ENCODE data around the gene PCSK7.
"Not testable (repeated sequence)": the region's sequence is repeated elsewhere in the genome, so short reads cannot be mapped to it uniquely, and the experiment has no call there.

The PCSK7 gene

GRCh38 chr11:117269856-117270255 lies 38.0 kb upstream of the PCSK7 start:
- no peak overlapping the region for H3K4me2 ChIP-seq (ENCODE audit: low read depth, low read length, poor library complexity, severe bottlenecking)

GRCh38 chr11:117265745-117266144 lies 33.9 kb upstream of the PCSK7 start:
- Histone ChIP-seq H3K27me3 (ENCODE audit: insufficient read depth, low read length, poor library complexity, severe bottlenecking) (no peaks in the 10 kb centered on the region), H3K4me3 (ENCODE audit: low read length, poor library complexity, severe bottlenecking) (no peak overlapping the region), H3K36me3 (ENCODE audit: insufficient read depth, low read length) (no peaks in the 10 kb centered on the region), H3K79me2 (ENCODE audit: insufficient read depth, low read length) (no peaks in the 10 kb centered on the region), H3K4me1 (ENCODE audit: insufficient read depth, low read length, poor library complexity, severe bottlenecking) (no peaks in the 10 kb centered on the region), H3F3A (ENCODE audit: low read depth) (no peaks in the 10 kb centered on the region), H2AFZ (ENCODE audit: low read length) (no peak overlapping the region), H3K9me3 (ENCODE audit: insufficient read depth, low read depth, low read length) (no peaks in the 10 kb centered on the region), H3K9me2 (replicated peaks; ENCODE audit: low read depth, low read length) (no peaks in the 10 kb centered on the region), H3K9ac (ENCODE audit: low read depth, low read length, poor library complexity, severe bottlenecking) (no peak overlapping the region), H3K4me2 (ENCODE audit: low read depth, low read length, poor library complexity, severe bottlenecking) (no peak overlapping the region), H4K20me1 (ENCODE audit: insufficient read depth, low read length, poor library complexity, severe bottlenecking) (no peaks in the 10 kb centered on the region)
- TF ChIP-seq EZH2phosphoT487 (IDR thresholded peaks at IDR 0.05; ENCODE audit: borderline replicate concordance), result no peak
- TF ChIP-seq, protein P1, sequence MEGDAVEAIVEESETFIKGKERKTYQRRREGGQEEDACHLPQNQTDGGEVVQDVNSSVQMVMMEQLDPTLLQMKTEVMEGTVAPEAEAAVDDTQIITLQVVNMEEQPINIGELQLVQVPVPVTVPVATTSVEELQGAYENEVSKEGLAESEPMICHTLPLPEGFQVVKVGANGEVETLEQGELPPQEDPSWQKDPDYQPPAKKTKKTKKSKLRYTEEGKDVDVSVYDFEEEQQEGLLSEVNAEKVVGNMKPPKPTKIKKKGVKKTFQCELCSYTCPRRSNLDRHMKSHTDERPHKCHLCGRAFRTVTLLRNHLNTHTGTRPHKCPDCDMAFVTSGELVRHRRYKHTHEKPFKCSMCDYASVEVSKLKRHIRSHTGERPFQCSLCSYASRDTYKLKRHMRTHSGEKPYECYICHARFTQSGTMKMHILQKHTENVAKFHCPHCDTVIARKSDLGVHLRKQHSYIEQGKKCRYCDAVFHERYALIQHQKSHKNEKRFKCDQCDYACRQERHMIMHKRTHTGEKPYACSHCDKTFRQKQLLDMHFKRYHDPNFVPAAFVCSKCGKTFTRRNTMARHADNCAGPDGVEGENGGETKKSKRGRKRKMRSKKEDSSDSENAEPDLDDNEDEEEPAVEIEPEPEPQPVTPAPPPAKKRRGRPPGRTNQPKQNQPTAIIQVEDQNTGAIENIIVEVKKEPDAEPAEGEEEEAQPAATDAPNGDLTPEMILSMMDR (conservative IDR thresholded peaks at IDR 0.05; ENCODE audit: low read length), result no peak

More at GRCh38 chr11:117269856-117270255, 38.0 kb upstream of the PCSK7 start:
- no peaks in the 10 kb centered on the region for H3K27me3 ChIP-seq (ENCODE audit: insufficient read depth, low read length, poor library complexity, severe bottlenecking)
- H3K9ac ChIP-seq (ENCODE audit: low read depth, low read length, poor library complexity, severe bottlenecking), result no peak overlapping the region
- no peaks in the 10 kb centered on the region for H3K9me2 ChIP-seq (replicated peaks; ENCODE audit: low read depth, low read length)
- no peak overlapping the region for H2AFZ ChIP-seq (ENCODE audit: low read length)
- no peaks in the 10 kb centered on the region for H3K79me2 ChIP-seq (ENCODE audit: insufficient read depth, low read length)
- H3K4me1 ChIP-seq (ENCODE audit: insufficient read depth, low read length, poor library complexity, severe bottlenecking), result no peaks in the 10 kb centered on the region
- H3K4me3 ChIP-seq (ENCODE audit: low read length, poor library complexity, severe bottlenecking), result no peak overlapping the region
- H3K36me3 ChIP-seq (ENCODE audit: insufficient read depth, low read length), result no peaks in the 10 kb centered on the region
- no peaks in the 10 kb centered on the region for H3F3A ChIP-seq (ENCODE audit: low read depth)
- H3K9me3 ChIP-seq (ENCODE audit: insufficient read depth, low read depth, low read length), result no peaks in the 10 kb centered on the region
- TF ChIP-seq EZH2phosphoT487 (IDR thresholded peaks at IDR 0.05; ENCODE audit: borderline replicate concordance), result no peak
- TF ChIP-seq, protein P1 (conservative IDR thresholded peaks at IDR 0.05; ENCODE audit: low read length), result no peak
- no peaks in the 10 kb centered on the region for H4K20me1 ChIP-seq (ENCODE audit: insufficient read depth, low read length, poor library complexity, severe bottlenecking)

GRCh38 chr11:117264624-117265323 lies 32.9 kb upstream of the PCSK7 start:
- not testable (repeated sequence) for H3K4me3 ChIP-seq (ENCODE audit: low read length, poor library complexity, severe bottlenecking); H3K4me2 ChIP-seq (ENCODE audit: low read depth, low read length, poor library complexity, severe bottlenecking); H3K9me2 ChIP-seq (replicated peaks; ENCODE audit: low read depth, low read length); H3F3A ChIP-seq (ENCODE audit: low read depth); H3K9me3 ChIP-seq (ENCODE audit: insufficient read depth, low read depth, low read length); H3K4me1 ChIP-seq (ENCODE audit: insufficient read depth, low read length, poor library complexity, severe bottlenecking); H3K79me2 ChIP-seq (ENCODE audit: insufficient read depth, low read length); H2AFZ ChIP-seq (ENCODE audit: low read length); H3K27me3 ChIP-seq (ENCODE audit: insufficient read depth, low read length, poor library complexity, severe bottlenecking); H3K36me3 ChIP-seq (ENCODE audit: insufficient read depth, low read length); H3K9ac ChIP-seq (ENCODE audit: low read depth, low read length, poor library complexity, severe bottlenecking); H4K20me1 ChIP-seq (ENCODE audit: insufficient read depth, low read length, poor library complexity, severe bottlenecking)

- Histone ChIP-seq H3K4me2 (ENCODE audit: low read depth, low read length, poor library complexity, severe bottlenecking) (no peak overlapping the region), H3K9me3 (ENCODE audit: insufficient read depth, low read depth, low read length) (no peaks in the 10 kb centered on the region), H4K20me1 (ENCODE audit: insufficient read depth, low read length, poor library complexity, severe bottlenecking) (no peaks in the 10 kb centered on the region), H3K79me2 (ENCODE audit: insufficient read depth, low read length) (no peaks in the 10 kb centered on the region), H3K27me3 (ENCODE audit: insufficient read depth, low read length, poor library complexity, severe bottlenecking) (no peaks in the 10 kb centered on the region), H3K4me1 (ENCODE audit: insufficient read depth, low read length, poor library complexity, severe bottlenecking) (no peaks in the 10 kb centered on the region), H3K4me3 (ENCODE audit: low read length, poor library complexity, severe bottlenecking) (no peak overlapping the region), H3K9me2 (replicated peaks; ENCODE audit: low read depth, low read length) (no peaks in the 10 kb centered on the region), H3K36me3 (ENCODE audit: insufficient read depth, low read length) (no peaks in the 10 kb centered on the region; the same call in none of the 2 replicates), H3F3A (ENCODE audit: low read depth) (no peaks in the 10 kb centered on the region), H3K9ac (ENCODE audit: low read depth, low read length, poor library complexity, severe bottlenecking) (no peak overlapping the region), H2AFZ (ENCODE audit: low read length) (no peak overlapping the region)
- TF ChIP-seq, protein P1 (conservative IDR thresholded peaks at IDR 0.05; ENCODE audit: low read length), result no peak
- no peak for TF ChIP-seq EZH2phosphoT487 (IDR thresholded peaks at IDR 0.05; ENCODE audit: borderline replicate concordance)
Measured at GRCh38 chr11:117259417-117259816, 27.5 kb upstream of the PCSK7 start.

All from Loucy (cell line).